GM18907 (cell line): ENCODE measurements around the gene MTARC2.

Experiments used
- ATAC-seq: cut with Tn5 transposase; IDR thresholded peaks from one replicate; pipeline ENCODE4 v1.9.1; 2021; ENCODE audit warnings: mild to moderate bottlenecking, moderate library complexity; ENCODE audit not compliant: unreplicated experiment

MTARC2 gene

DNA sequence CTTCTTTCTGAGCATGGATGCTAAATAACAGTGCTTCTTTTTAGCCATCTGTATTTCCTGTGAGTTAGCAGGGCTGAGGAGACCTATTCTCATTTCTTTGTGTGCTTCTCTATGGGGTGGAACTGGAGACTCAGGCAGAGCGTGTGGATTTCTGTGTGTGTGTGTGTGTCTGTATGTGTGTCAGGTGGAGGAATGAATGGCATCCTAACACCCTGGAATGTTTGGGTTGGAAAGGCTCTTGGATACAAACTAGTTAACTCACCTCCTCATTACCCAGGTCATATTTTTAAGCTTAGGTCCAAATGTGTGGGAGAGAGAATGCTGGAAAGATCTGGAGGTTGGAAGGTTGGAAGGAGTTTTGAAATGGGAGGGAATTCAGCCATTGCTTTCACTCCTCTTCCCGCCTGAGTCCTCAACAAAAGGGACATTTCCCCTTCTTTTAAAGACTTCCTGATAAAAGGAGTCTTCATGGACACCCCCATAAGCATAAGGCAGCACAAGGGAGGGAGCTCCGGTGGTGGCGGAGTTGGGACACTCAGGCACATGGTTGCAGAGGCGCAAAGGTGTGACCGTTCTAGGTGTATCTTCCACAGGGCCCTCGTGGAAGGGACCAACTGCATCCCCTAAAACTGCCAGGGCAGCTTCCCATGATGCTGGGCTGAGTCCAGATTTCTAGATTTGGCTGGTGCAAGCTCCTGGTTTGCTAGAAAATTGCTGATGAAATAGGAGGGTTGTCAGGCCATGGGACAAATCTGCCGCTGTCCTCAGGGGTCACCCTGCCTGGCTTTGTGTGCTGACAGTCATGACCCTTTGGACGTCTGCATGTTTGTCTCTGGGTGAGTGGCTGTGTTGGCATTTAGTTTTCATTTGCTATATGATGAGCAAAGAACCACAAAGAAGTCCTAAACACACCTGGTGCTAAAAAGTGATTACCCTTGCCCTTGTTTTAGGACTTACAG is 76.2 kb downstream of the MTARC2 start:
- no peak for ATAC-seq

DNA sequence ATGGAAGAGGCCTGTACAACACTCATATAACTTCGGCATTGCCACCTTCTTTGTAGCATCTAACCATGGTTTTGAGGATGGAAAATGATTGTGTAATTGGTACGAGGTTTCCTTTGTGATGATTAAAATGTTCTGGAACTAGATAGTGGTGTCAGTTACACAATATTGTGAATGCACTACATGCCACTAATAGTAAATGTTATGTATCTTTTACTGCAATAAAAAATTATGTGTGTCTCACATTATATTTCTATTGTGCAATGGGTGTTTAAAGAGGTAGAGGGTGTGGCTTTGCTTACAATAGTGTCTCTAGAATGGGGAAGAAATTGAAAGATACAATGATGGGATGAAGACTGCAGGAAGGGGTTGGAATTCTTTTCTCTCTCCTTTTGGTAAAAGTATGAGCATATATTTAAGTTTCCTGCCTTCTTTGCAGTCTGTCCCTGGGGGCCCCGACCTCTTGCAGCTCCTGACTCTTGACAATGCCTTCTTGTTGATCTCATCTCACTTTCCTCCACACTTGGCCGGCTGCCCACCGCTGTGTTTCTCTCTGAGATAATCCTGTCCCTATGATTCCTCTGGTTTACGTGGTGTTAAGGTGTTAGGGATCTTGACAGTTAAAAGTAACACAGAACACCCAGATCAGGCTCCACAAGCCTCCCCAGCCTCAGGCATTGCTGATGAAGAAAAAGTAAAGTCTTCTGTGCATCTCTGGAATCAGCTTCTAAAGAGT is 77.9 kb downstream of the MTARC2 start:
- ATAC-seq = no peak

- ATAC-seq = no peak
Measured at GRCh38 chr1:220826729-220827128, 78.6 kb downstream of the MTARC2 start.

- ATAC-seq = no peak
Measured at GRCh38 chr1:220827445-220828178, 79.5 kb downstream of the MTARC2 start.

DNA sequence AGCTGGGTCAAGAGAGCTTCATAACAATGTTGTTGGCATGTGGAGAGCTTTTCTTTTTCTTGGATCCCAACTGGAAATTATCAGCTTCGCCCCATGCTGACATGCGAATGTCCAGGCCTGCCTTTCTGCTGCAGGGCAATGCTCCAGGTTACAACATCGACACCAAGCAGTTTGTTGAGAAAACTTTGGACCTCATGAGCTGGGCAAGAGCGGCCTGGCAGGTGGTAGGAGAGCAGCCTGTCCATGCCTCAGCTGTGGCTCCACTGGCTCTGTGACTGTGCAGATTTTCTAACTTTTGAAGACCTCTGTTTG is 80.0 kb downstream of the MTARC2 start:
- no peak for ATAC-seq

- no peak for ATAC-seq
Measured at GRCh38 chr1:220828950-220829586, 80.9 kb downstream of the MTARC2 start.

- ATAC-seq = no peak
Measured at GRCh38 chr1:220833436-220833835, 85.3 kb downstream of the MTARC2 start.
